Peyer's patch (tissue), 4 donors: ENCODE results near the gene GLRX5. TPM values are rescaled to one million over a fixed set of nuclear protein-coding genes. Genes with fewer than 3 reads are reported as not detected.
A peak's percentile ranks its signal among the peaks of the same experiment; 100 is the strongest.

Source experiments
- DNase-seq, 3 donors: peaks; one replicate each; pipeline ENCODE4 v3.0.0-alpha.2; 2017 to 2019
- H3K27ac ChIP-seq, 4 donors: fragments of 200-600 bp; sonication (generic); one replicate each; pipeline ENCODE4 v1.5.1; 2016 to 2019
- H3K27me3 ChIP-seq, 2 donors: fragments of 200-600 bp; sonication (generic); one replicate each; pipeline ENCODE4 v1.5.1; 2019
- H3K36me3 ChIP-seq, 3 donors: fragments of 200-600 bp; sonication (generic); one replicate each; pipeline ENCODE4 v1.5.1; 2016 to 2019
- H3K4me1 ChIP-seq, 4 donors: fragments of 200-600 bp; sonication (generic); one replicate each; pipeline ENCODE4 v1.5.1; 2016 to 2019
- H3K4me3 ChIP-seq, 4 donors: fragments of 200-600 bp; sonication (generic); 1 replicate in 3 of 4; 2 replicates in 1 of 4; pipeline ENCODE4 v1.5.1; 2016 to 2019; ENCODE audit warnings: mild to moderate bottlenecking in 1 of 4
- H3K9me3 ChIP-seq, 4 donors: fragments of 200-600 bp; sonication (generic); one replicate each; pipeline ENCODE4 v1.5.1; 2016 to 2019; ENCODE audit warnings: mild to moderate bottlenecking in 1 of 4
- CTCF ChIP-seq, 6 experiments: fragments of 450-650 bp in 4 of 6; fragments of 200-600 bp in 2 of 6; sonication (generic) in 1 of 6; IDR thresholded peaks; one replicate each; pipeline ENCODE4 v1.5.1; 2017 to 2019; ENCODE audit warnings: antibody characterized with exemption in 6 of 6, mild to moderate bottlenecking in 3 of 6, moderate library complexity in 1 of 6
- POLR2A ChIP-seq, 2 donors: fragments of 450-650 bp; IDR thresholded peaks; one replicate each; pipeline ENCODE4 v1.5.1; 2017; ENCODE audit warnings: antibody characterized with exemption in 2 of 2, mild to moderate bottlenecking in 2 of 2, moderate library complexity in 2 of 2
- total RNA-seq, 4 donors: library from RNA; depleted of rRNA; stranded (reverse); fragments of >200 nt; gene quantifications; one replicate each; pipeline ENCODE4 v1.1.0, GENCODE V29; 2016

Gene GLRX5
- total RNA-seq, 4 donors from 2014 or later = 24.8 to 42.7 (median 29.5) TPM

DNA sequence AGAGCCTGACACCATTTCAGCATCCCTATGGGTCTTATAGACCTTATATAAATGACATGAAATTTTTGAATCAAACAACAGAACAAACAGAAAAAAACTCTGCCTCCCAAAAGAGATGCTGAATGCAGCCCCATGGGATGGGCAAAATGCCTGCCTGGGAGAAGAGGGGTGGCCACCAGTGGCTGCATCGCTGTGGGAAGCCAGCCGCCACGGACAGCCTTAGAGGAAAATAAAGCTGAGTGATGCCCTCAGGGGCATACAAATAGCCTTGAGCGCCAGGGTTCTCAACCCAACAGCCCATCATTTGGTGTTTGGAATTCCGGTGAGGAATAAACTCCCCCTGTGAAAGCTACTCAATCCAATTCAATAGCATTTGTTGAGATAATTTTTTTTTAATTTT, 41.3 kb upstream of the GLRX5 start:
- Histone ChIP-seq H3K27me3 (no peaks in the 10 kb centered on the region), H3K36me3 (no peaks in the 10 kb centered on the region), H3K9me3 (no peaks in the 10 kb centered on the region), H3K27ac (no peak overlapping the region), H3K4me1 (peaks cover 7 to 58% (median 35%) of the 10 kb centered on the region in 4 donors), H3K4me3 (no peak overlapping the region)
- TF ChIP-seq POLR2A (IDR thresholded peaks at IDR 0.05) (no peak), CTCF (IDR thresholded peaks at IDR 0.05) (no peak)
- peak in 1 of 3 donors; percentile 29 for DNase-seq

GRCh38 chr14:95493976-95494375, 40.9 kb upstream of the GLRX5 start:
- TF ChIP-seq CTCF (IDR thresholded peaks at IDR 0.05) (no peak), POLR2A (IDR thresholded peaks at IDR 0.05) (no peak)
- Histone ChIP-seq H3K4me1 (peaks cover 6 to 59% (median 32%) of the 10 kb centered on the region in 4 donors), H3K9me3 (no peaks in the 10 kb centered on the region), H3K27ac (peak overlapping the region in 2 of 4 donors; percentile 64 to 79), H3K27me3 (no peaks in the 10 kb centered on the region), H3K36me3 (no peaks in the 10 kb centered on the region), H3K4me3 (no peak overlapping the region)
- peak in 1 of 3 donors; percentile 36 for DNase-seq

GRCh38 chr14:95494456-95494855, 40.4 kb upstream of the GLRX5 start:
- Histone ChIP-seq H3K4me3 (no peak overlapping the region), H3K4me1 (peaks cover 3 to 59% (median 30%) of the 10 kb centered on the region in 4 donors), H3K9me3 (no peaks in the 10 kb centered on the region), H3K27ac (peak overlapping the region in 2 of 4 donors; percentile 64 to 79), H3K27me3 (no peaks in the 10 kb centered on the region), H3K36me3 (no peaks in the 10 kb centered on the region)
- TF ChIP-seq CTCF (IDR thresholded peaks at IDR 0.05) (no peak), POLR2A (IDR thresholded peaks at IDR 0.05) (no peak)
- peak in 1 of 3 donors; percentile 24 for DNase-seq

- H3K27me3 ChIP-seq = no peaks in the 10 kb centered on the region
- no peak for DNase-seq
- TF ChIP-seq CTCF (IDR thresholded peaks at IDR 0.05) = no peak
- H3K36me3 ChIP-seq = no peaks in the 10 kb centered on the region
- H3K4me1 ChIP-seq = peaks cover 3 to 54% (median 27%) of the 10 kb centered on the region in 4 donors
- H3K27ac ChIP-seq = peak overlapping the region in 2 of 4 donors; percentile 64 to 79
- no peak overlapping the region for H3K4me3 ChIP-seq
- H3K9me3 ChIP-seq = no peaks in the 10 kb centered on the region
Observed at GRCh38 chr14:95495076-95495475, 39.8 kb upstream of the GLRX5 start.

- Histone ChIP-seq H3K4me3 (no peak overlapping the region), H3K27ac (peak overlapping the region in 3 of 4 donors; percentile 12 to 79 (median 64)), H3K27me3 (no peaks in the 10 kb centered on the region), H3K9me3 (no peaks in the 10 kb centered on the region), H3K36me3 (no peaks in the 10 kb centered on the region), H3K4me1 (peaks cover 3 to 54% (median 27%) of the 10 kb centered on the region in 4 donors)
- peak; percentile 50 to 79 (median 75) for DNase-seq
- TF ChIP-seq POLR2A (IDR thresholded peaks at IDR 0.05) = no peak
- TF ChIP-seq CTCF (IDR thresholded peaks at IDR 0.05) = no peak
Observed at GRCh38 chr14:95495538-95496025, 39.3 kb upstream of the GLRX5 start.
